ENCODE results near the gene ZNF423. TPM values are rescaled to one million over a fixed set of nuclear protein-coding genes. Genes with fewer than 3 reads are reported as not detected.

Gene ZNF423
- polyA plus RNA-seq, 1 donor from 2014 or later: 4.5 TPM

GRCh38 chr16:49618955-49619354, 237.0 kb downstream of the ZNF423 start:
- Histone ChIP-seq H3K36me3 (ENCODE audit: insufficient read depth, low read length) (no peaks in the 10 kb centered on the region), H3K4me3 (ENCODE audit: low read length) (no peak overlapping the region), H4K20me1 (ENCODE audit: insufficient read depth) (no peaks in the 10 kb centered on the region), H3K27ac (ENCODE audit: low read length) (no peak overlapping the region), H3F3A (ENCODE audit: insufficient read depth, low read length, poor library complexity, severe bottlenecking) (peaks cover 5% of the 10 kb centered on the region), H3K9ac (ENCODE audit: low read length) (no peak overlapping the region), H3K9me3 (ENCODE audit: low read length) (no peaks in the 10 kb centered on the region), H3K4me2 (ENCODE audit: low read length) (no peak overlapping the region), H3K79me2 (replicated peaks; ENCODE audit: insufficient read depth, low read length) (no peaks in the 10 kb centered on the region), H2AFZ (ENCODE audit: low read depth, low read length) (no peak overlapping the region), H3K9me2 (ENCODE audit: insufficient read depth, low read length) (no peaks in the 10 kb centered on the region), H3K27me3 (ENCODE audit: insufficient read depth, low read depth, low read length) (no peaks in the 10 kb centered on the region)
- TF ChIP-seq MXI1 (conservative IDR thresholded peaks at IDR 0.05; ENCODE audit: poor library complexity, severe bottlenecking): no peak
- TF ChIP-seq EZH2 (IDR thresholded peaks at IDR 0.05; ENCODE audit: borderline replicate concordance, insufficient read depth, low read length, poor library complexity, severe bottlenecking): no peak

- Histone ChIP-seq H3K4me3 (ENCODE audit: low read length) (no peak overlapping the region), H3K27ac (ENCODE audit: low read length) (no peak overlapping the region), H4K20me1 (ENCODE audit: insufficient read depth) (no peaks in the 10 kb centered on the region), H2AFZ (ENCODE audit: low read depth, low read length) (no peak overlapping the region), H3K9me3 (ENCODE audit: low read length) (no peaks in the 10 kb centered on the region), H3K27me3 (ENCODE audit: insufficient read depth, low read depth, low read length) (no peaks in the 10 kb centered on the region), H3F3A (ENCODE audit: insufficient read depth, low read length, poor library complexity, severe bottlenecking) (no peaks in the 10 kb centered on the region), H3K9ac (ENCODE audit: low read length) (no peak overlapping the region), H3K79me2 (replicated peaks; ENCODE audit: insufficient read depth, low read length) (no peaks in the 10 kb centered on the region), H3K36me3 (ENCODE audit: insufficient read depth, low read length) (no peaks in the 10 kb centered on the region), H3K4me2 (ENCODE audit: low read length) (no peak overlapping the region), H3K9me2 (ENCODE audit: insufficient read depth, low read length) (no peaks in the 10 kb centered on the region)
- TF ChIP-seq EZH2 (IDR thresholded peaks at IDR 0.05; ENCODE audit: borderline replicate concordance, insufficient read depth, low read length, poor library complexity, severe bottlenecking): no peak
- no peak for TF ChIP-seq REST (IDR thresholded peaks at IDR 0.05; ENCODE audit: borderline replicate concordance)
- no peak for TF ChIP-seq EP300 (conservative IDR thresholded peaks at IDR 0.05; ENCODE audit: poor library complexity, severe bottlenecking)
- no peak for TF ChIP-seq SMC3 (conservative IDR thresholded peaks at IDR 0.05; ENCODE audit: poor library complexity)
- no peak for TF ChIP-seq TAF1 (IDR thresholded peaks at IDR 0.05; ENCODE audit: low read depth)
- TF ChIP-seq CTCF (IDR thresholded peaks at IDR 0.05; ENCODE audit: poor library complexity, severe bottlenecking): no peak
Measured at GRCh38 chr16:49617710-49618330, 238.1 kb downstream of the ZNF423 start.
